WTC11 (cell line): ENCODE results near the gene GNG4. TPM values are rescaled to one million over a fixed set of nuclear protein-coding genes. Genes with fewer than 3 reads are reported as not detected.

ENCODE experiments used
- ATAC-seq: fragments of 200-7000 bp; cut with Tn5 transposase; 2 replicates; pipeline ENCODE4 v1.10.0; 2021; ENCODE audit warnings: mild to moderate bottlenecking, moderate library complexity
- CTCF ChIA-PET: fragments of 300-600 bp; sonication (Branson Sonifier 250); formaldehyde crosslinking; loops from one replicate; lab custom pipeline; 2021; ENCODE audit warnings: antibody characterized with exemption; lab: Charles Lee
- POLR2A ChIA-PET: fragments of 350-600 bp; sonication (Branson Sonifier 250); formaldehyde crosslinking; loops from one replicate; lab custom pipeline; 2021; ENCODE audit warnings: antibody characterized with exemption; lab: Charles Lee
- DNase-seq: peaks from one replicate; pipeline ENCODE4 v3.0.0; 2021; ENCODE audit warnings: low spot score
- H3K27ac Mint-ChIP-seq: 2 replicates; pipeline ENCODE4 v1.8.0; 2021; ENCODE audit warnings: mixed read lengths
- H3K27me3 Mint-ChIP-seq: 2 replicates; pipeline ENCODE4 v1.8.0; 2021; ENCODE audit warnings: low read depth, mild to moderate bottlenecking, moderate library complexity, mixed read lengths
- H3K36me3 Mint-ChIP-seq: 2 replicates; pipeline ENCODE4 v1.8.0; 2021; ENCODE audit warnings: mixed read lengths
- H3K4me1 Mint-ChIP-seq: 2 replicates; pipeline ENCODE4 v1.8.0; 2022; ENCODE audit warnings: mixed read lengths
- H3K4me3 Mint-ChIP-seq: 2 replicates; pipeline ENCODE4 v1.8.0; 2021; ENCODE audit warnings: mild to moderate bottlenecking, moderate library complexity, mixed read lengths
- H3K9me3 Mint-ChIP-seq: 2 replicates; pipeline ENCODE4 v1.8.0; 2021; ENCODE audit warnings: mixed read lengths
- ATF2 ChIP-seq: sonication (generic); formaldehyde crosslinking; IDR thresholded peaks from 2 replicates; pipeline ENCODE4 v1.8.1; 2022; ENCODE audit warnings: low read depth, missing genetic modification reagents, borderline replicate concordance
- ATF3 ChIP-seq: sonication (generic); formaldehyde crosslinking; conservative IDR thresholded peaks from 2 replicates; pipeline ENCODE4 v1.8.1; 2022; ENCODE audit warnings: mild to moderate bottlenecking, missing genetic modification reagents
- E2F4 ChIP-seq: sonication (generic); formaldehyde crosslinking; IDR thresholded peaks from 2 replicates; pipeline ENCODE4 v1.8.1; 2022; ENCODE audit warnings: low read depth, mild to moderate bottlenecking, moderate library complexity, missing genetic modification reagents, borderline replicate concordance
- EMX1 ChIP-seq: fragments of 250-450 bp; sonication (Bioruptor Pico); IDR thresholded peaks from 2 replicates; pipeline ENCODE4 v1.8.0; 2021; ENCODE audit warnings: mild to moderate bottlenecking
- ERG ChIP-seq: fragments of 250-450 bp; sonication (Bioruptor Pico); IDR thresholded peaks from 2 replicates; pipeline ENCODE4 v1.8.0; 2021; ENCODE audit warnings: mild to moderate bottlenecking
- FOXJ3 ChIP-seq: sonication (generic); formaldehyde crosslinking; IDR thresholded peaks from 2 replicates; pipeline ENCODE4 v1.9.0; 2021; ENCODE audit warnings: missing genetic modification reagents, mild to moderate bottlenecking, borderline replicate concordance
- FOXP1 ChIP-seq: sonication (generic); formaldehyde crosslinking; IDR thresholded peaks from 2 replicates; pipeline ENCODE4 v1.8.0; 2022; ENCODE audit warnings: missing genetic modification reagents, mild to moderate bottlenecking, moderate library complexity, borderline replicate concordance
- GABPB1 ChIP-seq: sonication (generic); formaldehyde crosslinking; IDR thresholded peaks from 2 replicates; pipeline ENCODE4 v1.8.1; 2023; ENCODE audit warnings: mild to moderate bottlenecking, missing genetic modification reagents
- KAT7 ChIP-seq: sonication (generic); formaldehyde crosslinking; IDR thresholded peaks from 2 replicates; pipeline ENCODE4 v1.8.1; 2023; ENCODE audit warnings: missing genetic modification reagents, mild to moderate bottlenecking, borderline replicate concordance
- MLX ChIP-seq: sonication (generic); formaldehyde crosslinking; IDR thresholded peaks from 2 replicates; pipeline ENCODE4 v1.8.1; 2023; ENCODE audit warnings: mild to moderate bottlenecking, missing genetic modification reagents, moderate library complexity
- MYBL2 ChIP-seq: sonication (generic); formaldehyde crosslinking; IDR thresholded peaks from 2 replicates; pipeline ENCODE4 v1.8.1; 2023; ENCODE audit warnings: mild to moderate bottlenecking, moderate library complexity, missing genetic modification reagents
- NFATC4 ChIP-seq: fragments of 250-450 bp; sonication (Bioruptor Pico); IDR thresholded peaks from 2 replicates; pipeline ENCODE4 v1.9.0; 2021; ENCODE audit warnings: mild to moderate bottlenecking
- NFE2L1 ChIP-seq: sonication (generic); formaldehyde crosslinking; IDR thresholded peaks from 2 replicates; pipeline ENCODE4 v1.8.1; 2023; ENCODE audit warnings: missing genetic modification reagents
- NR2C2 ChIP-seq: sonication (generic); formaldehyde crosslinking; IDR thresholded peaks from 2 replicates; pipeline ENCODE4 v1.8.0; 2022; ENCODE audit warnings: mild to moderate bottlenecking, missing genetic modification reagents
- NR3C1 ChIP-seq: sonication (generic); formaldehyde crosslinking; conservative IDR thresholded peaks from 2 replicates; pipeline ENCODE4 v1.8.1; 2023; ENCODE audit warnings: low read depth, mild to moderate bottlenecking, missing genetic modification reagents
- PREB ChIP-seq: sonication (generic); formaldehyde crosslinking; IDR thresholded peaks from 2 replicates; pipeline ENCODE4 v1.8.1; 2022; ENCODE audit warnings: mild to moderate bottlenecking, missing genetic modification reagents, moderate library complexity, borderline replicate concordance
- RELA ChIP-seq: sonication (generic); formaldehyde crosslinking; IDR thresholded peaks from 2 replicates; pipeline ENCODE4 v1.8.1; 2022; ENCODE audit warnings: missing genetic modification reagents, mild to moderate bottlenecking, borderline replicate concordance
- SOX15 ChIP-seq: fragments of 250-450 bp; sonication (Bioruptor Pico); IDR thresholded peaks from 2 replicates; pipeline ENCODE4 v1.9.0; 2021; ENCODE audit warnings: mild to moderate bottlenecking
- STAT6 ChIP-seq: sonication (generic); formaldehyde crosslinking; conservative IDR thresholded peaks from 2 replicates; pipeline ENCODE4 v1.8.1; 2023; ENCODE audit warnings: mild to moderate bottlenecking, low read depth, missing genetic modification reagents, moderate library complexity
- USF1 ChIP-seq: sonication (generic); formaldehyde crosslinking; IDR thresholded peaks from 2 replicates; pipeline ENCODE4 v1.8.0; 2022; ENCODE audit warnings: mild to moderate bottlenecking, missing genetic modification reagents
- USF2 ChIP-seq: sonication (generic); formaldehyde crosslinking; IDR thresholded peaks from 2 replicates; pipeline ENCODE4 v1.8.1; 2023; ENCODE audit warnings: mild to moderate bottlenecking, missing genetic modification reagents, moderate library complexity
- ZMAT4 ChIP-seq: fragments of 250-450 bp; sonication (Bioruptor Pico); IDR thresholded peaks from 2 replicates; pipeline ENCODE4 v1.9.0; 2021; ENCODE audit warnings: mild to moderate bottlenecking
- ZNF423 ChIP-seq: fragments of 250-450 bp; sonication (Bioruptor Pico); IDR thresholded peaks from 2 replicates; pipeline ENCODE4 v2.1.2; 2022; ENCODE audit warnings: mild to moderate bottlenecking, moderate library complexity
- total RNA-seq: library from RNA; stranded (reverse); gene quantifications from 3 replicates; pipeline ENCODE4 v1.2.3, GENCODE V29; 2021

The GNG4 gene
- total RNA-seq, 1 experiment from 2014 or later, result 38.3 TPM

GRCh38 chr1:235631816-235632215 is 17.8 kb downstream of the GNG4 start:
- Mint-ChIP-seq H3K27me3 (no peaks in the 10 kb centered on the region), H3K36me3 (no peaks in the 10 kb centered on the region), H3K27ac (peak overlapping the region; percentile 55), H3K9me3 (no peaks in the 10 kb centered on the region), H3K4me3 (no peak overlapping the region), H3K4me1 (peaks cover 60% of the 10 kb centered on the region)
- DNase-seq (no peak), ATAC-seq (peak; percentile 38)
- TF ChIP-seq ZNF423, result no peak
- TF ChIP-seq PREB, result no peak
- TF ChIP-seq FOXJ3, result no peak
- TF ChIP-seq MYBL2 (CRISPR knock-in tag), result no peak
- no peak for TF ChIP-seq USF1 (CRISPR knock-in tag)
- no peak for TF ChIP-seq KAT7 (CRISPR knock-in tag)
- no peak for TF ChIP-seq NFATC4 (CRISPR knock-in tag)
- no peak for TF ChIP-seq E2F4 (CRISPR knock-in tag)
- TF ChIP-seq ERG (CRISPR knock-in tag), result no peak
- no peak for TF ChIP-seq MLX (CRISPR knock-in tag)
- TF ChIP-seq NR3C1 (CRISPR knock-in tag), result no peak
- TF ChIP-seq USF2 (CRISPR knock-in tag), result no peak
- no peak for TF ChIP-seq NR2C2 (CRISPR knock-in tag)
- TF ChIP-seq RELA (CRISPR knock-in tag), result no peak
- no peak for TF ChIP-seq ZMAT4 (CRISPR knock-in tag)
- TF ChIP-seq ATF3 (CRISPR knock-in tag), result no peak
- TF ChIP-seq NFE2L1 (CRISPR knock-in tag), result no peak
- ChIA-PET CTCF (interaction anchor here (0.5 to 2.8 kb wide), 5 partner anchors 11 to 502 kb away, joined by 3 to 12 read pairs (median 5); no protein-coding TSS in a partner anchor), POLR2A (interaction anchor here (0.7 to 1.0 kb wide), 2 partner anchors 53 to 345 kb away, joined by 3 read pairs; no protein-coding TSS in a partner anchor)

- Mint-ChIP-seq H3K27ac (peak overlapping the region; percentile 15), H3K27me3 (no peaks in the 10 kb centered on the region), H3K36me3 (no peaks in the 10 kb centered on the region), H3K4me3 (no peak overlapping the region), H3K4me1 (peaks cover 79% of the 10 kb centered on the region), H3K9me3 (no peaks in the 10 kb centered on the region)
- DNase-seq (no peak), ATAC-seq (peak; percentile 54)
- POLR2A ChIA-PET, result interaction anchor here (0.7 to 0.8 kb wide), 2 partner anchors 66 to 181 kb away, joined by 5 to 9 read pairs; no protein-coding TSS in a partner anchor
- CTCF ChIA-PET, result interaction anchor here (0.6 to 1.2 kb wide), 5 partner anchors 20 to 71 kb away, joined by 3 to 7 read pairs (median 3); no protein-coding TSS in a partner anchor
- TF ChIP-seq NFE2L1 (CRISPR knock-in tag) (no peak), STAT6 (CRISPR knock-in tag) (no peak), NR3C1 (CRISPR knock-in tag) (no peak), RELA (CRISPR knock-in tag) (no peak), EMX1 (CRISPR knock-in tag) (no peak), GABPB1 (CRISPR knock-in tag) (no peak), FOXP1 (CRISPR knock-in tag) (no peak), MYBL2 (CRISPR knock-in tag) (no peak), ATF2 (CRISPR knock-in tag) (no peak), SOX15 (no peak)
Observed at GRCh38 chr1:235628316-235629005, 21.1 kb downstream of the GNG4 start.
